Suprapubic skin (tissue), 4 donors: ENCODE data around the gene INSR.

Experiments
- EP300 ChIP-seq: sonication (generic); formaldehyde crosslinking; IDR thresholded peaks from one replicate; pipeline ENCODE4 v1.6.1; 2017; ENCODE audit warnings: antibody characterized with exemption
- POLR2A ChIP-seq, 2 donors: fragments of 450-650 bp; IDR thresholded peaks; one replicate each; pipeline ENCODE4 v1.6.1; 2017; ENCODE audit warnings: antibody characterized with exemption in 2 of 2, mild to moderate bottlenecking in 2 of 2, moderate library complexity in 2 of 2
- POLR2AphosphoS5 ChIP-seq, 3 donors: sonication (generic); formaldehyde crosslinking; IDR thresholded peaks; one replicate each; pipeline ENCODE4 v1.6.1; 2017; ENCODE audit warnings: antibody characterized with exemption in 3 of 3
- TF ChIP-seq, protein P1 (sequence below), 2 donors: fragments of 200-600 bp in 1 of 2; fragments of 450-650 bp in 1 of 2; sonication (generic) in 1 of 2; IDR thresholded peaks; one replicate each; pipeline ENCODE4 v1.5.1; 2016 to 2019; ENCODE audit warnings: antibody characterized with exemption in 2 of 2, mild to moderate bottlenecking in 1 of 2, moderate library complexity in 1 of 2

DNA sequence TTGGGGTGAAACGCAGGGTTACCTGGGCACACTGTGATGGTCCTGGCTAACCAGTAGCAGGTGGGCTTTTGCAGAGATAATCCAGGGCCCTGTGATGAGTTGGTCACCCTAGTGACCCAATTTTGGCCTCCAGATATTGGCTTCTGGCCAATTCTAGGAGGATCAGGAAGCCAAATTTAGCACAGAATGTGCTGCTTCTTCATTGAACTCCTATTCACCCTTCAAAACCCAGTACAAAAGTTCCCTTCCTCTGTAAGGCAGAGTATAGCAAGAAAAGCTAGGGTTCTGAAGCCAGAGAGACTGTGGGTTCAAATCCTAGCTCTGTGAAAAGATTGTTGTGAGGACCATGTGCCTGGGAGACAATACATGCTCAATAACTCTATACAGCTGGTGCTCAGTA, 70.8 kb downstream of the INSR start:
- TF ChIP-seq, protein P1, sequence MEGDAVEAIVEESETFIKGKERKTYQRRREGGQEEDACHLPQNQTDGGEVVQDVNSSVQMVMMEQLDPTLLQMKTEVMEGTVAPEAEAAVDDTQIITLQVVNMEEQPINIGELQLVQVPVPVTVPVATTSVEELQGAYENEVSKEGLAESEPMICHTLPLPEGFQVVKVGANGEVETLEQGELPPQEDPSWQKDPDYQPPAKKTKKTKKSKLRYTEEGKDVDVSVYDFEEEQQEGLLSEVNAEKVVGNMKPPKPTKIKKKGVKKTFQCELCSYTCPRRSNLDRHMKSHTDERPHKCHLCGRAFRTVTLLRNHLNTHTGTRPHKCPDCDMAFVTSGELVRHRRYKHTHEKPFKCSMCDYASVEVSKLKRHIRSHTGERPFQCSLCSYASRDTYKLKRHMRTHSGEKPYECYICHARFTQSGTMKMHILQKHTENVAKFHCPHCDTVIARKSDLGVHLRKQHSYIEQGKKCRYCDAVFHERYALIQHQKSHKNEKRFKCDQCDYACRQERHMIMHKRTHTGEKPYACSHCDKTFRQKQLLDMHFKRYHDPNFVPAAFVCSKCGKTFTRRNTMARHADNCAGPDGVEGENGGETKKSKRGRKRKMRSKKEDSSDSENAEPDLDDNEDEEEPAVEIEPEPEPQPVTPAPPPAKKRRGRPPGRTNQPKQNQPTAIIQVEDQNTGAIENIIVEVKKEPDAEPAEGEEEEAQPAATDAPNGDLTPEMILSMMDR (IDR thresholded peaks at IDR 0.05): no peak
- no peak for TF ChIP-seq EP300
- TF ChIP-seq POLR2AphosphoS5 (IDR thresholded peaks at IDR 0.05): no peak
- TF ChIP-seq POLR2A (IDR thresholded peaks at IDR 0.05): no peak
